GM19468 (cell line): Measurements from ENCODE around the gene CDKN2B.
"Not testable (repeated sequence)": the region's sequence is repeated elsewhere in the genome, so short reads cannot be mapped to it uniquely, and the experiment has no call there.

Experiments used
- ATAC-seq: cut with Tn5 transposase; IDR thresholded peaks from one replicate; pipeline ENCODE4 v1.9.1; 2021; ENCODE audit warnings: mild to moderate bottlenecking, moderate library complexity, moderate number of reproducible peaks; ENCODE audit not compliant: unreplicated experiment; ENCODE audit errors: extremely low read depth

Gene CDKN2B

GRCh38 chr9:21972361-21972760 is 36.7 kb downstream of the CDKN2B start:
- no peak for ATAC-seq

- no peak for ATAC-seq
Measured at GRCh38 chr9:21970800-21971640, 38.1 kb downstream of the CDKN2B start.

- no peak for ATAC-seq
Measured at GRCh38 chr9:21969951-21970799, 38.9 kb downstream of the CDKN2B start.

- ATAC-seq, result no peak
Measured at GRCh38 chr9:21969011-21969940, 39.8 kb downstream of the CDKN2B start.

- ATAC-seq, result no peak
Measured at GRCh38 chr9:21968331-21969010, 40.6 kb downstream of the CDKN2B start.

- no peak for ATAC-seq
Measured at GRCh38 chr9:21967702-21968101, 41.4 kb downstream of the CDKN2B start.

GRCh38 chr9:21967169-21967568 is 41.9 kb downstream of the CDKN2B start:
- ATAC-seq, result no peak

- ATAC-seq, result no peak
Measured at GRCh38 chr9:21966140-21966851, 42.8 kb downstream of the CDKN2B start.

- ATAC-seq, result peak; percentile 49
Measured at GRCh38 chr9:21965401-21965951, 43.6 kb downstream of the CDKN2B start.

GRCh38 chr9:21964925-21965385 is 44.1 kb downstream of the CDKN2B start:
- peak; percentile 22 for ATAC-seq

- no peak for ATAC-seq
Measured at GRCh38 chr9:21961569-21961968, 47.5 kb downstream of the CDKN2B start.

GRCh38 chr9:21959268-21959667 is 49.8 kb downstream of the CDKN2B start:
- not testable (repeated sequence) for ATAC-seq

- ATAC-seq, result no peak
Measured at GRCh38 chr9:21958833-21959232, 50.3 kb downstream of the CDKN2B start.
